Measurements from ENCODE around the gene P2RY14.
A peak's percentile ranks its signal among the peaks of the same experiment; 100 is the strongest.
"Not testable (repeated sequence)": the region's sequence is repeated elsewhere in the genome, so short reads cannot be mapped to it uniquely, and the experiment has no call there.

The P2RY14 gene

GRCh38 chr3:151171145-151171757, 107.1 kb downstream of the P2RY14 start:
- Histone ChIP-seq H3K4me1 (ENCODE audit: control insufficient read depth, insufficient read depth, low read length) (no peaks in the 10 kb centered on the region), H3K9me3 (ENCODE audit: control insufficient read depth, insufficient read depth, low read depth, low read length) (no peaks in the 10 kb centered on the region), H3K36me3 (ENCODE audit: control insufficient read depth in 2 of 2, insufficient read depth in 1 of 2, low read length in 2 of 2) (no peaks in the 10 kb centered on the region; a peak in 1 of 3 replicates), H3K4me3 (ENCODE audit: low read depth, low read length) (no peak overlapping the region), H3K27ac (ENCODE audit: extremely low read depth, low read depth, low read length) (no peak overlapping the region)
- CTCF ChIA-PET = interaction anchor here (0.5 to 0.7 kb wide), 2 partner anchors 15 kb away, joined by 3 read pairs; no protein-coding TSS in a partner anchor
- TF ChIP-seq ZIC2 (tag by site-specific recombination; IDR thresholded peaks at IDR 0.05) (no peak), ZNF146 (tag by site-specific recombination; IDR thresholded peaks at IDR 0.05) (no peak)
- POLR2A ChIA-PET = no interaction called here

GRCh38 chr3:151169948-151170679, 108.2 kb downstream of the P2RY14 start:
- POLR2A ChIA-PET; H3K27ac ChIP-seq (ENCODE audit: extremely low read depth, low read depth, low read length); CTCF ChIA-PET; H3K9me3 ChIP-seq (ENCODE audit: control insufficient read depth, insufficient read depth, low read depth, low read length); H3K36me3 ChIP-seq (ENCODE audit: control insufficient read depth in 2 of 2, insufficient read depth in 1 of 2, low read length in 2 of 2); H3K4me3 ChIP-seq (ENCODE audit: low read depth, low read length); H3K4me1 ChIP-seq (ENCODE audit: control insufficient read depth, insufficient read depth, low read length): not testable (repeated sequence)

- CTCF ChIA-PET = interaction anchor here (0.6 to 2.4 kb wide), 7 partner anchors 9 to 112 kb away, joined by 3 to 10 read pairs (median 5); no protein-coding TSS in a partner anchor
- Histone ChIP-seq H3K36me3 (ENCODE audit: control insufficient read depth in 2 of 2, insufficient read depth in 1 of 2, low read length in 2 of 2) (peaks cover 0 to 4% of the 10 kb centered on the region in 2 experiments; a peak in 2 of 3 replicates), H3K4me1 (ENCODE audit: control insufficient read depth, insufficient read depth, low read length) (no peaks in the 10 kb centered on the region), H3K9me3 (ENCODE audit: control insufficient read depth, insufficient read depth, low read depth, low read length) (no peaks in the 10 kb centered on the region), H3K4me3 (ENCODE audit: low read depth, low read length) (no peak overlapping the region), H3K27ac (ENCODE audit: extremely low read depth, low read depth, low read length) (no peak overlapping the region)
- TF ChIP-seq ZNF585B (tag by site-specific recombination; IDR thresholded peaks at IDR 0.05) (no peak), BCL6B (tag by site-specific recombination; IDR thresholded peaks at IDR 0.05) (no peak), KLF8 (tag by site-specific recombination; IDR thresholded peaks at IDR 0.05) (no peak), ZNF624 (tag by site-specific recombination; IDR thresholded peaks at IDR 0.05) (no peak), ZNF138 (tag by site-specific recombination; IDR thresholded peaks at IDR 0.05; ENCODE audit: borderline replicate concordance) (no peak), ZNF692 (tag by site-specific recombination; IDR thresholded peaks at IDR 0.05) (no peak), ZEB2 (tag by site-specific recombination; IDR thresholded peaks at IDR 0.05) (no peak), TCF7L2 (IDR thresholded peaks at IDR 0.05; ENCODE audit: borderline replicate concordance, low read depth, low read length) (no peak)
- POLR2A ChIA-PET = no interaction called here
Measured at GRCh38 chr3:151169262-151169947, 108.9 kb downstream of the P2RY14 start.

- no peaks in the 10 kb centered on the region for H3K4me1 ChIP-seq (ENCODE audit: control insufficient read depth, insufficient read depth, low read length)
- CTCF ChIA-PET = interaction anchor here (0.5 to 2.4 kb wide), 35 partner anchors 10 to 1275 kb away, joined by 3 to 10 read pairs (median 4); no protein-coding TSS in a partner anchor
- H3K27ac ChIP-seq (ENCODE audit: extremely low read depth, low read depth, low read length) = no peak overlapping the region
- no peak overlapping the region for H3K4me3 ChIP-seq (ENCODE audit: low read depth, low read length)
- H3K36me3 ChIP-seq (ENCODE audit: control insufficient read depth in 2 of 2, insufficient read depth in 1 of 2, low read length in 2 of 2) = peaks cover 0 to 10% of the 10 kb centered on the region in 2 experiments; a peak in 2 of 3 replicates
- TF ChIP-seq ZNF660 (tag by site-specific recombination; IDR thresholded peaks at IDR 0.05) (peak; percentile 94), PATZ1 (tag by site-specific recombination; IDR thresholded peaks at IDR 0.05) (no peak), ZNF654 (tag by site-specific recombination; IDR thresholded peaks at IDR 0.05; ENCODE audit: low read depth) (peak; percentile 61), CTCF (tag by site-specific recombination; IDR thresholded peaks at IDR 0.05) (peak; percentile 46; the same call in 1 of the 2 replicates)
- no peaks in the 10 kb centered on the region for H3K9me3 ChIP-seq (ENCODE audit: control insufficient read depth, insufficient read depth, low read depth, low read length)
- POLR2A ChIA-PET = no interaction called here
Measured at GRCh38 chr3:151168269-151169094, 109.9 kb downstream of the P2RY14 start.
